Upper lobe of left lung (tissue), 6 donors: Measurements from ENCODE around the gene RAD9B. TPM values are rescaled to one million over a fixed set of nuclear protein-coding genes. Genes with fewer than 3 reads are reported as not detected.

ENCODE experiments used
- ATAC-seq, 2 donors: fragments of 200-7000 bp; cut with Tn5 transposase; one replicate each; pipeline ENCODE4 v1.9.1; 2022; ENCODE audit warnings: mild to moderate bottlenecking in 2 of 2, moderate library complexity in 2 of 2; ENCODE audit not compliant: low FRiP score in 2 of 2
- DNase-seq, 2 donors: peaks; one replicate each; pipeline ENCODE4 v3.0.0-alpha.2; 2019 to 2020
- H3K27ac ChIP-seq, 4 donors: fragments of 200-600 bp; sonication (generic); one replicate each; pipeline ENCODE4 v1.5.1; 2016 to 2019
- H3K27me3 ChIP-seq, 4 donors: fragments of 200-600 bp; sonication (generic); one replicate each; pipeline ENCODE4 v1.5.1; 2017 to 2019
- H3K36me3 ChIP-seq, 4 donors: fragments of 200-600 bp; sonication (generic); one replicate each; pipeline ENCODE4 v1.5.1; 2016 to 2019
- H3K4me1 ChIP-seq, 4 donors: fragments of 200-600 bp; sonication (generic); one replicate each; pipeline ENCODE4 v1.5.1; 2018 to 2019
- H3K4me3 ChIP-seq, 4 donors: fragments of 200-600 bp; sonication (generic); one replicate each; pipeline ENCODE4 v1.5.1; 2017 to 2019; ENCODE audit warnings: mild to moderate bottlenecking in 2 of 4, moderate library complexity in 1 of 4
- H3K9me3 ChIP-seq, 4 donors: fragments of 200-600 bp; sonication (generic); one replicate each; pipeline ENCODE4 v1.5.1; 2018 to 2019
- EP300 ChIP-seq, 4 donors: sonication (generic); formaldehyde crosslinking; IDR thresholded peaks; one replicate each; pipeline ENCODE4 v1.5.1; 2017; ENCODE audit warnings: antibody characterized with exemption in 4 of 4, control low read depth in 2 of 4
- POLR2A ChIP-seq, 4 donors: fragments of 450-650 bp; IDR thresholded peaks; one replicate each; pipeline ENCODE4 v1.5.1; 2016 to 2017; ENCODE audit warnings: antibody characterized with exemption in 4 of 4, mild to moderate bottlenecking in 2 of 4
- POLR2AphosphoS5 ChIP-seq, 2 donors: sonication (generic); formaldehyde crosslinking; IDR thresholded peaks; one replicate each; pipeline ENCODE4 v1.5.1; 2017; ENCODE audit warnings: antibody characterized with exemption in 2 of 2
- WGBS, 2 donors: methylation state at CpG; one replicate each; pipeline ENCODE4 v1.1.5; 2017 to 2018; 5-methylcytosine and 5-hydroxymethylcytosine counted together
- total RNA-seq, 6 donors: library from RNA; depleted of rRNA in 4 of 6; stranded (reverse); fragments of >200 nt in 4 of 6; gene quantifications; one replicate each; pipeline versions ENCODE4 v1.1.0 to v1.2.1, GENCODE V29; 2016 to 2021
- TF ChIP-seq, protein P1 (sequence below), 6 experiments: fragments of 450-650 bp in 4 of 6; fragments of 200-600 bp in 2 of 6; sonication (generic) in 2 of 6; IDR thresholded peaks; one replicate each; pipeline ENCODE4 v1.5.1; 2016 to 2019; ENCODE audit warnings: antibody characterized with exemption in 6 of 6
- donor health status: DM: no; HTN: no; CAD: no; lungs with moderate emphysema.
- donor health status: DM: no; HTN: yes; CAD: no; lungs with severe emphysema.

RAD9B gene
- total RNA-seq, 6 donors from 2014 or later: 0.15 to 2.1 (median 0.94) TPM; not detected in 1

DNA sequence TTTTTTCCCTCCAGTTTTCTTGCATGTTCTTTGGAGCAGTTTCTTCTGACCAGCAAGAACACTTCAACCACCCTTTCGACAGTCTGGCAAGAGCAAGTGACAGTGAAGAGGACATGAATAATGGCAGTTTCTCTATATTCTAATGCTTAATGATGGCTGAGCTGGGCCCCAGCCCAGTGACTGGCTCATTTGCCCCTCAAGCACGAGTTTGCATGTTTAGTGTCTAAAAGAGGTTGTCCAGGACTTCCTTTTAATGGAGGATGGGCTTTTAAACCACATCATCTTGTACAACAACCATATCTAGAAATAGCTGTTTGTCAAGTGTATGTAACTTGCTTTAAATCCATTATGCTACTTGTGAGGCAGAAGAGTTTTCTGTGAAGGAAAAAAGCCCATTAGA, 28.4 kb downstream of the RAD9B start:
- peaks cover 0 to 13% (median 0%) of the 10 kb centered on the region in 4 donors for H3K36me3 ChIP-seq
- no peaks in the 10 kb centered on the region for H3K27me3 ChIP-seq
- 51 to 69% methylated on average over 2 of the region's 2 CpGs for WGBS, 2 donors
- H3K4me3 ChIP-seq: no peak overlapping the region
- TF ChIP-seq POLR2AphosphoS5 (IDR thresholded peaks at IDR 0.05) (no peak), EP300 (IDR thresholded peaks at IDR 0.05) (no peak), POLR2A (IDR thresholded peaks at IDR 0.05) (no peak)
- TF ChIP-seq, protein P1, sequence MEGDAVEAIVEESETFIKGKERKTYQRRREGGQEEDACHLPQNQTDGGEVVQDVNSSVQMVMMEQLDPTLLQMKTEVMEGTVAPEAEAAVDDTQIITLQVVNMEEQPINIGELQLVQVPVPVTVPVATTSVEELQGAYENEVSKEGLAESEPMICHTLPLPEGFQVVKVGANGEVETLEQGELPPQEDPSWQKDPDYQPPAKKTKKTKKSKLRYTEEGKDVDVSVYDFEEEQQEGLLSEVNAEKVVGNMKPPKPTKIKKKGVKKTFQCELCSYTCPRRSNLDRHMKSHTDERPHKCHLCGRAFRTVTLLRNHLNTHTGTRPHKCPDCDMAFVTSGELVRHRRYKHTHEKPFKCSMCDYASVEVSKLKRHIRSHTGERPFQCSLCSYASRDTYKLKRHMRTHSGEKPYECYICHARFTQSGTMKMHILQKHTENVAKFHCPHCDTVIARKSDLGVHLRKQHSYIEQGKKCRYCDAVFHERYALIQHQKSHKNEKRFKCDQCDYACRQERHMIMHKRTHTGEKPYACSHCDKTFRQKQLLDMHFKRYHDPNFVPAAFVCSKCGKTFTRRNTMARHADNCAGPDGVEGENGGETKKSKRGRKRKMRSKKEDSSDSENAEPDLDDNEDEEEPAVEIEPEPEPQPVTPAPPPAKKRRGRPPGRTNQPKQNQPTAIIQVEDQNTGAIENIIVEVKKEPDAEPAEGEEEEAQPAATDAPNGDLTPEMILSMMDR (IDR thresholded peaks at IDR 0.05): no peak
- no peaks in the 10 kb centered on the region for H3K9me3 ChIP-seq
- no peak for DNase-seq
- H3K4me1 ChIP-seq: peaks cover 0 to 2% (median 0%) of the 10 kb centered on the region in 4 donors
- H3K27ac ChIP-seq: no peak overlapping the region
- no peak for ATAC-seq

DNA sequence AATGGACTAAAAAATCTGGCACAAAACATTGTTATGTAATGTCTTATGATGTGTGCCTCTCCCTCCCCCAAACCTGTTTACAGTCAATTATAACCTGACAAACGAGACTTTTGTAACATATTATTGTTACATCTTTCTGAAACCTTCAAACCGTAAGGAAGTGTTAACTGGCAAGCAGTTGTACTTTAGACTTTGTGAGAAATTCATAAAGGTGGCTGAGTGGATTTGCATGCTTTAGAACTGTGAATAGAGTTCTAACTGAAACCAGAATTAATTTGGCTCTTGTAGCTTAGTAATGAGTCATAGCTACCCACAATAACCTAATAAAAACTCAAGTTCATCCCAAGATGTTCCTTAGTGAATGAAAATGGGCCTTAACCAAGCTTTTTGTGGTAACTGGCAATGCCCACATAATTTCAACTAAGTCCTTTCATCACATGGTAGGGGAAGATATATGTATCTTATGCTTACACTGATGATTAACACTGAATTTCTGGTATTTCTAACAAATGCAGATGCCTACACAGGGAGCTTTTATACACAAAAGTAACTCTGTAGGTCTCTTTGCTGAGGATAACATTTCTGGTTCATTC, 29.7 kb downstream of the RAD9B start:
- no peak overlapping the region for H3K27ac ChIP-seq
- H3K36me3 ChIP-seq: peaks cover 6 to 26% (median 10%) of the 10 kb centered on the region in 4 donors

DNA sequence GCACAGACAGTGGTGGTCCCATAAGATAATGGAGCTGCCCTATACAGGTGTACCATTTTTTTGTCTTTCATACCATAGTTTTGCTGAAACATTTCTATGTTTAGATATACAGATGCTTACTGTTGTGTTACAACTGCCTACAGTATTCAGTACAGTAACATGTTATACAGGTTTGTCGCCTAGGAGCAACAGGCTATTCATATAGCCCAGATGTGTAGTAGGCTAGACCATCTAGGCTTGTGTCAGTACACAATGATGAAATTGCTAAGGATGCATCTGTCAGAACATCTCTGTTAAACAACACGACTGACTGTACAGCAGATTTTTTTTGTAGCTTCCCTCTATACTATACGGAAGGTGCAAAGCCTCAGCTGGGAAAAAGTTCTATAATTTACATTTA, 30.5 kb downstream of the RAD9B start:
- 85 to 91% methylated on average over 3 of the region's 3 CpGs for WGBS, 2 donors
- no peak for ATAC-seq
- no peaks in the 10 kb centered on the region for H3K27me3 ChIP-seq
- no peaks in the 10 kb centered on the region for H3K9me3 ChIP-seq
- TF ChIP-seq, protein P1 (IDR thresholded peaks at IDR 0.05): no peak
- TF ChIP-seq EP300 (IDR thresholded peaks at IDR 0.05): no peak
- no peak for TF ChIP-seq POLR2A (IDR thresholded peaks at IDR 0.05)
- no peak for TF ChIP-seq POLR2AphosphoS5 (IDR thresholded peaks at IDR 0.05)
- H3K4me1 ChIP-seq: peaks cover 0 to 2% (median 0%) of the 10 kb centered on the region in 4 donors
- no peak for DNase-seq
- H3K4me3 ChIP-seq: no peak overlapping the region
- H3K27ac ChIP-seq: no peak overlapping the region
- H3K36me3 ChIP-seq: peaks cover 7 to 34% (median 12%) of the 10 kb centered on the region in 4 donors

More for the DNA sequence above, 29.7 kb downstream of the RAD9B start:
- TF ChIP-seq POLR2A (IDR thresholded peaks at IDR 0.05) (no peak), EP300 (IDR thresholded peaks at IDR 0.05) (no peak), POLR2AphosphoS5 (IDR thresholded peaks at IDR 0.05) (no peak)
- TF ChIP-seq, protein P1 (IDR thresholded peaks at IDR 0.05): no peak
- no peaks in the 10 kb centered on the region for H3K27me3 ChIP-seq
- H3K4me1 ChIP-seq: peaks cover 0 to 2% (median 0%) of the 10 kb centered on the region in 4 donors
- H3K4me3 ChIP-seq: no peak overlapping the region
- DNase-seq (no peak), ATAC-seq (no peak)
- WGBS, 2 donors: 50 to 51% methylated on average over 2 of the region's 2 CpGs
- no peaks in the 10 kb centered on the region for H3K9me3 ChIP-seq

DNA sequence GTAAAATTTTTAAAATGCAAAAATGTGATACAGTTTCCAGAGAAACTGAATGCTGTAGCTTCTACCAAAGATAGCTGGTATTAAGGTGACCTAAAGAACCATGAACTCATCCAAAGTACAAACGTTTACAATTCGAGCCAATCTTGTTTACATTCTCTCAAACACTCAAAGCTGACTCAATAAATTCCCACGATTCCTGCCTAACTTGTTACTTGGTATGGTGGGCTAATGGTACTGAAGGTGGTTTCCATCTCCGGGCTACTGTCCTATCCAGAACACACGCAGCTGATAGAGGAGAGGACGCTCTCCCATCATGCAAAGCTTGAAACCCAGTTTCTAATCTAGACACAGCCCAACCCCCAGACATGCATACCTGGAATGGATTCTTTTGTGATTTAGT, 31.5 kb downstream of the RAD9B start:
- no peak for DNase-seq
- Histone ChIP-seq H3K27ac (no peak overlapping the region), H3K9me3 (no peaks in the 10 kb centered on the region), H3K4me1 (peaks cover 0 to 7% (median 0%) of the 10 kb centered on the region in 4 donors), H3K36me3 (peaks cover 7 to 43% (median 17%) of the 10 kb centered on the region in 4 donors), H3K27me3 (no peaks in the 10 kb centered on the region), H3K4me3 (no peak overlapping the region)
- no peak for ATAC-seq
- TF ChIP-seq, protein P1 (IDR thresholded peaks at IDR 0.05): no peak
- TF ChIP-seq POLR2AphosphoS5 (IDR thresholded peaks at IDR 0.05) (no peak), EP300 (IDR thresholded peaks at IDR 0.05) (no peak), POLR2A (IDR thresholded peaks at IDR 0.05) (no peak)
- WGBS, 2 donors: 52 to 57% methylated on average over 6 of the region's 6 CpGs

DNA sequence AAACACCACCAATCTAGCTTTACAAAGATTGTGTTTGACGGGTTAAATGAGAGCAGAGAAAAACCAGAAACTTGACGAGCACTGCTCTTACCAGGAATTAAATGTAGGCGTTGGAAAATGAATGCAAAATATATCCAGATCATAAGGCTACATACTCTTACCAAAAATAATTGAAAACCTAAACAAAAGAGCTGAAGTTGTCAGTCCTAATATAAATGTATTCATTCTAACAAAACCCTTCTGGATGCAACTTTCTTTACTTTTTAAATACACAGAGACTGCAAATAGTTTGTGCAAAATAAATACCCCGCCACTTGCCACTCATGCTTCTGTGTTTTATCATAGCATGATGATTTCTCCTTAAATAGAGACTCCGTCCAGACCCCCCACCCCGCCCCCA, 32.7 kb downstream of the RAD9B start:
- Histone ChIP-seq H3K27me3 (no peaks in the 10 kb centered on the region), H3K9me3 (no peaks in the 10 kb centered on the region), H3K36me3 (peaks cover 7 to 55% (median 26%) of the 10 kb centered on the region in 4 donors), H3K4me1 (peaks cover 0 to 7% (median 3%) of the 10 kb centered on the region in 4 donors), H3K4me3 (no peak overlapping the region), H3K27ac (no peak overlapping the region)
- 91 to 93% methylated on average over 6 of the region's 6 CpGs for WGBS, 2 donors
- DNase-seq (no peak), ATAC-seq (no peak)
- TF ChIP-seq, protein P1 (IDR thresholded peaks at IDR 0.05): no peak
- TF ChIP-seq POLR2A (IDR thresholded peaks at IDR 0.05): no peak
